IMR-90 (cell line): ENCODE measurements around the gene IQCK. TPM values are rescaled to one million over a fixed set of nuclear protein-coding genes. Genes with fewer than 3 reads are reported as not detected.

Experiments used
- ATAC-seq: fragments of 200-7000 bp; cut with Tn5 transposase; 2 replicates; pipeline ENCODE4 v1.9.1; 2020; ENCODE audit warnings: low read depth, mild to moderate bottlenecking, moderate library complexity
- BruUV-seq: library from RNA; stranded (reverse); fragments of 400-500 nt; replicated peaks from 2 replicates; lab custom pipeline; 2021; lab: Mats Ljungman, UMichigan
- CTCF ChIA-PET: fragments of 300-600 bp; formaldehyde crosslinking; extraction: SDS; loops from one replicate; lab custom pipeline; 2021; ENCODE audit warnings: antibody characterized with exemption; lab: Yijun Ruan, JAX
- POLR2A ChIA-PET: fragments of 300-600 bp; sonication (Branson Sonifier 250); formaldehyde crosslinking; loops from one replicate; lab custom pipeline; 2022; ENCODE audit warnings: antibody characterized with exemption; ENCODE audit not compliant: unreplicated experiment; lab: Charles Lee
- DNase-seq: peaks from one replicate; pipeline ENCODE4 v3.0.0; 2013
- H2AFZ ChIP-seq: replicated peaks from 2 replicates; pipeline ENCODE3; 2013; ENCODE audit warnings: low read length, mild to moderate bottlenecking; ENCODE audit not compliant: poor library complexity
- H2AK5ac ChIP-seq: 2 replicates; pipeline ENCODE4 v1.6.1; 2013; ENCODE audit warnings: low read depth, low read length, inconsistent platforms
- H2AK9ac ChIP-seq: replicated peaks from 2 replicates; pipeline ENCODE3; 2013; ENCODE audit warnings: mild to moderate bottlenecking, low read depth, low read length, moderate library complexity; ENCODE audit not compliant: poor library complexity
- H2BK120ac ChIP-seq: 2 replicates; pipeline ENCODE4 v1.6.1; 2013; ENCODE audit warnings: low read depth, low read length, inconsistent platforms
- H2BK15ac ChIP-seq: 3 replicates; pipeline ENCODE4 v1.6.1; 2013; ENCODE audit warnings: low read depth, low read length, inconsistent platforms
- H2BK20ac ChIP-seq: 2 replicates; pipeline ENCODE4 v1.6.1; 2013; ENCODE audit warnings: low read depth, mild to moderate bottlenecking, inconsistent platforms, low read length, moderate library complexity
- H2BK5ac ChIP-seq: 2 replicates; pipeline ENCODE4 v1.6.1; 2013; ENCODE audit warnings: mild to moderate bottlenecking, low read depth, low read length, inconsistent platforms; ENCODE audit not compliant: poor library complexity, severe bottlenecking
- H3K14ac ChIP-seq: replicated peaks from 2 replicates; pipeline ENCODE4 v1.6.1; 2013; ENCODE audit warnings: low read depth, low read length, inconsistent platforms
- H3K18ac ChIP-seq: 2 replicates; pipeline ENCODE4 v1.6.1; 2013; ENCODE audit warnings: low read depth, low read length, control low read depth
- H3K23ac ChIP-seq: 2 replicates; pipeline ENCODE4 v1.6.1; 2013; ENCODE audit warnings: low read depth, low read length, inconsistent platforms
- H3K27ac ChIP-seq: 2 replicates; pipeline ENCODE4 v1.5.1; 2013; ENCODE audit warnings: mild to moderate bottlenecking, control low read depth, low read length; ENCODE audit not compliant: insufficient read depth
- H3K27me3 ChIP-seq: 2 replicates; pipeline ENCODE4 v1.6.1; 2013; ENCODE audit warnings: low read length; ENCODE audit not compliant: control insufficient read depth, insufficient read depth
- H3K36me3 ChIP-seq: 2 replicates; pipeline ENCODE4 v1.6.1; 2013; ENCODE audit warnings: low read length, mixed read lengths; ENCODE audit not compliant: control insufficient read depth, insufficient read depth
- H3K4ac ChIP-seq: 2 replicates; pipeline ENCODE4 v1.6.1; 2013; ENCODE audit warnings: low read depth, low read length, inconsistent platforms
- H3K4me1 ChIP-seq: 2 replicates; pipeline ENCODE4 v1.6.1; 2013; ENCODE audit warnings: low read length, mixed read lengths; ENCODE audit not compliant: control insufficient read depth, insufficient read depth
- H3K4me2 ChIP-seq: 2 replicates; pipeline ENCODE4 v1.6.1; 2013; ENCODE audit warnings: low read depth, mild to moderate bottlenecking, control low read depth, low read length, moderate library complexity
- H3K4me3 ChIP-seq: 2 replicates; pipeline ENCODE4 v1.5.1; 2013; ENCODE audit warnings: low read depth, mild to moderate bottlenecking, control low read depth, low read length, moderate library complexity; ENCODE audit not compliant: insufficient read depth
- H3K56ac ChIP-seq: 2 replicates; pipeline ENCODE4 v1.6.1; 2013; ENCODE audit warnings: low read length, inconsistent platforms; ENCODE audit not compliant: insufficient read depth; ENCODE audit errors: extremely low read depth
- H3K79me1 ChIP-seq, 2 experiments: 2 replicates each; pipeline ENCODE4 v1.6.1; 2013; ENCODE audit warnings: low read length in 2 of 2, inconsistent platforms in 1 of 2, low read depth in 1 of 2
- H3K9ac ChIP-seq: 2 replicates; pipeline ENCODE4 v1.6.1; 2013; ENCODE audit warnings: low read depth, low read length, control low read depth
- H3K9me1 ChIP-seq: 2 replicates; pipeline ENCODE4 v1.6.1; 2013; ENCODE audit warnings: low read length, inconsistent platforms; ENCODE audit not compliant: insufficient read depth
- H3K9me3 ChIP-seq: 2 replicates; pipeline ENCODE4 v1.6.1; 2013; ENCODE audit warnings: low read length; ENCODE audit not compliant: control insufficient read depth, insufficient read depth
- H4K20me1 ChIP-seq: 2 replicates; pipeline ENCODE4 v1.6.1; 2013; ENCODE audit warnings: low read length, inconsistent platforms; ENCODE audit not compliant: insufficient read depth
- H4K5ac ChIP-seq: 2 replicates; pipeline ENCODE4 v1.6.1; 2013; ENCODE audit warnings: mild to moderate bottlenecking, low read depth, low read length, control low read depth
- H4K8ac ChIP-seq, 2 experiments: 2 replicates each; pipeline ENCODE4 v1.6.1; 2013; ENCODE audit warnings: low read depth in 2 of 2, low read length in 2 of 2, control low read depth in 1 of 2, inconsistent platforms in 1 of 2
- H4K91ac ChIP-seq: 2 replicates; pipeline ENCODE4 v1.6.1; 2013; ENCODE audit warnings: low read depth, low read length, inconsistent platforms; ENCODE audit not compliant: insufficient read depth
- MAFK ChIP-seq: IDR thresholded peaks from 2 replicates; pipeline ENCODE4 v1.6.1; 2012; ENCODE audit warnings: low read depth, low read length, improper control_type of control experiment
- RFX5 ChIP-seq: IDR thresholded peaks from 2 replicates; pipeline ENCODE4 v1.8.0; 2012; ENCODE audit warnings: low read depth, mild to moderate bottlenecking, low read length, moderate library complexity
- WGBS, 2 experiments: methylation state at CpG; one replicate each; pipeline versions ENCODE4 v1.1.5 to v1.1.7; 2013; ENCODE audit warnings: missing lambda C conversion rate in 2 of 2; ENCODE audit not compliant: insufficient read length in 1 of 2; ENCODE audit errors: extremely low coverage in 2 of 2; 5-methylcytosine and 5-hydroxymethylcytosine counted together
- dilution Hi-C: fragments of 300-500 bp; cut with HindIII; formaldehyde crosslinking; loops from one replicate; pipeline ENCODE4 v1.14.3; 2018; ENCODE audit warnings: low sequenced_read_pairs; ENCODE audit not compliant: unreplicated experiment
- in situ Hi-C: fragments of 300-500 bp; cut with MboI; formaldehyde crosslinking; loops from 3 replicates; pipeline ENCODE4 v1.14.3; 2019; ENCODE audit warnings: low sequenced_read_pairs, inconsistent platforms, mixed read lengths
- intact Hi-C: fragments of 100-400 bp; cut with micrococcal nuclease; formaldehyde crosslinking; loops from 2 replicates; pipeline ENCODE4 v1.10.0; 2022
- polyA plus RNA-seq, 3 experiments: library from polyadenylated mRNA; depleted of rRNA; stranded (reverse); fragments of >200 nt; gene quantifications; 2 replicates each; pipeline ENCODE4 v1.2.3, GENCODE V29; 2012; ENCODE audit warnings: low replicate concordance in 1 of 3
- total RNA-seq: library from RNA; depleted of rRNA; stranded (reverse); fragments of >200 nt; gene quantifications from 2 replicates; pipeline ENCODE4 v1.2.3, GENCODE V29; 2012
- TF ChIP-seq, protein P1 (sequence below): conservative IDR thresholded peaks from 2 replicates; pipeline ENCODE4 v1.5.1; 2012; ENCODE audit warnings: mild to moderate bottlenecking, low read depth, low read length, improper control_type of control experiment

The IQCK gene
- total and polyA plus RNA-seq, 2 of the 4 experiments (the other 2 are of a cell fraction) = 4.1 to 5.4 TPM

DNA sequence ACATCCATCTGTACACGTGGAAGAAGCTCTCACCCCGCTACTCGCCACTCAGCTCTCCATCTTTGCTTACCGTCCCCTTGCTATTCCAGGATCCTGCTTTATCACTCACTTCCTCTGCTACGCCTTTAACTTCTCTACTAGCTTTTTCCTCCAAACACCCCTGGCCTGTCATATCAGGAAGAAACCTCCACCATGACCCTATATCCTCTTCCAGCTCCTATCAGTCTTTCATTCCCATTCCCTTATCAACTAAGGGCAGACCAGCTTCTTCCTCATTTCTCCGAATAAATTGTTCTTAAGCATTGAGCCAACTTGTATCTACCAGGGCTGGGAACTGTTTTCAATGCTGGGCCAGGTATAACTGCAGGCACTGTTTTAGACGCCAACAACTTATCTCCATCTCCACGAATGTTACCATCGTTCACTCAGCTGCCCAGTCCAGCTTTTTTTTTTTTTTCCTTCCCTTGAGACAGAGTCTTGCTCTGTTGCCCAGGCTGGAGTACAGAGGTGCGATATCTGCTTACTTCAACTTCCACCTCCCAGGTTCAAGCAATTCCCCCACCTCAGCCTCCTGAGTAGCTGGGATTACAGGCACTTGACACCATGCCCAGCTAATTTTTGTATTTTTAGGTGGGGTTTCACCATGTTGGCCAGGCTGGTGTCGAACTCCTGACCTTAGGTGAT is 4.3 kb downstream of the IQCK start:
- no peak for DNase-seq
- no peaks in the 10 kb centered on the region; the same call in none of the 2 replicates for H4K20me1 ChIP-seq
- H3K56ac ChIP-seq = no peak overlapping the region
- ChIA-PET POLR2A (interaction anchor here (0.6 kb wide), 2 partner anchors 14 to 27 kb away, joined by 3 read pairs; no protein-coding TSS in a partner anchor), CTCF (interaction anchor here (0.6 to 1.1 kb wide), 2 partner anchors 111 to 130 kb away, joined by 4 to 7 read pairs; no protein-coding TSS in a partner anchor)
- H2BK20ac ChIP-seq = no peak overlapping the region
- in situ Hi-C loops = loop anchor here (25.0 kb wide), 1 partner anchor 610 kb away; the partner anchor contains the start of gene ITPRIPL2
- no peak overlapping the region for H2BK5ac ChIP-seq
- no peak overlapping the region for H3K4ac ChIP-seq
- H3K4me1 ChIP-seq = peaks cover 3% of the 10 kb centered on the region; the same call in 1 of the 2 replicates
- BruUV-seq = no TSS peak
- no peak overlapping the region for H2BK15ac ChIP-seq
- H3K23ac ChIP-seq = no peak overlapping the region
- dilution Hi-C loops = no loop called here
- H3K4me3 ChIP-seq = no peak overlapping the region
- ATAC-seq = no peak
- H4K8ac ChIP-seq = no peak overlapping the region
- H3K9me1 ChIP-seq = no peaks in the 10 kb centered on the region
- TF ChIP-seq, protein P1, sequence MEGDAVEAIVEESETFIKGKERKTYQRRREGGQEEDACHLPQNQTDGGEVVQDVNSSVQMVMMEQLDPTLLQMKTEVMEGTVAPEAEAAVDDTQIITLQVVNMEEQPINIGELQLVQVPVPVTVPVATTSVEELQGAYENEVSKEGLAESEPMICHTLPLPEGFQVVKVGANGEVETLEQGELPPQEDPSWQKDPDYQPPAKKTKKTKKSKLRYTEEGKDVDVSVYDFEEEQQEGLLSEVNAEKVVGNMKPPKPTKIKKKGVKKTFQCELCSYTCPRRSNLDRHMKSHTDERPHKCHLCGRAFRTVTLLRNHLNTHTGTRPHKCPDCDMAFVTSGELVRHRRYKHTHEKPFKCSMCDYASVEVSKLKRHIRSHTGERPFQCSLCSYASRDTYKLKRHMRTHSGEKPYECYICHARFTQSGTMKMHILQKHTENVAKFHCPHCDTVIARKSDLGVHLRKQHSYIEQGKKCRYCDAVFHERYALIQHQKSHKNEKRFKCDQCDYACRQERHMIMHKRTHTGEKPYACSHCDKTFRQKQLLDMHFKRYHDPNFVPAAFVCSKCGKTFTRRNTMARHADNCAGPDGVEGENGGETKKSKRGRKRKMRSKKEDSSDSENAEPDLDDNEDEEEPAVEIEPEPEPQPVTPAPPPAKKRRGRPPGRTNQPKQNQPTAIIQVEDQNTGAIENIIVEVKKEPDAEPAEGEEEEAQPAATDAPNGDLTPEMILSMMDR = no peak
- TF ChIP-seq MAFK (no peak), RFX5 (no peak)
- H3K18ac ChIP-seq = no peak overlapping the region
- H3K14ac ChIP-seq = no peak overlapping the region
- H3K4me2 ChIP-seq = no peak overlapping the region
- no peak overlapping the region for H2AK9ac ChIP-seq
- intact Hi-C loops = no loop called here
- no peaks in the 10 kb centered on the region for H3K27me3 ChIP-seq
- peaks cover 9 to 18% of the 10 kb centered on the region in 2 experiments for H3K79me1 ChIP-seq
- WGBS, 2 experiments = 94% methylated on average over 6 of the region's 11 CpGs; no CpG with 5 or more reads in 1 of the 2 experiments
- no peak overlapping the region for H2BK120ac ChIP-seq
- H2AK5ac ChIP-seq = no peak overlapping the region
- no peak overlapping the region for H4K5ac ChIP-seq
- no peak overlapping the region for H4K91ac ChIP-seq
- H3K9me3 ChIP-seq = no peaks in the 10 kb centered on the region
- H3K36me3 ChIP-seq = no peaks in the 10 kb centered on the region
- H3K27ac ChIP-seq = no peak overlapping the region
- H2AFZ ChIP-seq = no peak overlapping the region
- H3K9ac ChIP-seq = no peak overlapping the region
